GM18519 (cell line): ENCODE results near the gene GRIK1.

Experiments used
- ATAC-seq: cut with Tn5 transposase; IDR thresholded peaks from one replicate; pipeline ENCODE4 v1.9.1; 2021; ENCODE audit warnings: mild to moderate bottlenecking, moderate library complexity; ENCODE audit not compliant: unreplicated experiment, low FRiP score

Gene GRIK1

GRCh38 chr21:29680273-29680672 is 259.5 kb downstream of the GRIK1 start:
- no peak for ATAC-seq

DNA sequence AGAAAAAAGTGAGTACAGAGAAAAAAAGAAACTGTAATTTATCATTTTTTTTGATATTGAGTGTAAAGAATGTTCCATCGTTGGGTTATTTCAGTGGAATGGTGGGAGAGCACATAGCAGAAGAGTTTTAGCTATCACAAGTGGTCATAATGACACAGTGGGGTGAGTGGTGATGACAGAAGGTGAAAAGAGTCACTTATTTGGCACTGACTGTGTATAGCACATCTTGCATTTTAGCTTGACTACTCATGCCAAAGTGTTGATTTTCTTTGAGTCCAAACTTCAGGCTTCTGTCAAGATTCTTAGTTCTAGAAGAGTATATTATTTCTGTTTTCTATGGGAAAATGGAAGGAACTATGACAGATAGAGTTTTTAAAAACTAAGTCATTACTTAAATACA is 261.2 kb downstream of the GRIK1 start:
- ATAC-seq = no peak

- ATAC-seq = peak; percentile 79
Measured at GRCh38 chr21:29677326-29677725, 262.5 kb downstream of the GRIK1 start.

DNA sequence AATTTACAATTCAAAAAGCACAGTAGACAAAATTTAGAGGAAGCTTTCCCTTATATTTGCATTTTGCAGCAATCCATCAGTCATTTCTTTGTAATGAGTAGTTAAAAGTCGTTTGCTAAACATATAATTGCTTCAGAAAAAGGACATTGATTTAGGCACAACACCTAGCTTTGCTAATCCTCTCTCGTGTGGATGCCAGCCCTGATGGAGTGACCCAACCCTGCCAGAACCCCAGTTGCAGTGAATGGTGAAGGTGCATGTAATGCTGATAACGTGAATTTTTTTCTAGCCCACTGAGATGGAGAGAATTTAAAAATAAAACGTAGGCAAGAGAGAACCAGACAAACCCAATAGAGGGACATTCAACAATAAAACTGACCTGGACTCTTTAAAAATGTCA is 263.4 kb downstream of the GRIK1 start:
- ATAC-seq = no peak

- ATAC-seq = no peak
Measured at GRCh38 chr21:29675451-29675850, 264.3 kb downstream of the GRIK1 start.

DNA sequence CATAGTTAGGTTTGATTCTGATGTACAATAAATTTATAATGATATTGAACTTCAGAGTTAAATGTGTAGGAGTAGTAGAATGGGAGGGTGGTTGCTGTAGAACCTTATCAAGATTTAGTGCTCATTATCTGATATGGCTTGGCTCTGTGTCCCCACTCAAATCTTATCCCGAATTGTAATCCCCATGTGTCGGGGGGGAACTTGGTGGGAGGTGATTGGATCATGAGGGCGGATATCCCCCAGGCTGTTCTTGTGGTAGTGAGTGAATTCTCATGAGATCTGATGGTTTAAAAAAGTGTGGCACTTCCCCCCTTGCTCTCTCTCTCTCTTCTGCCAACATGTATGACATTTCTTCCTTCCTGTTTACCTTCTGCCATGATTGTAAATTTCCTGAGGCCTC is 265.5 kb downstream of the GRIK1 start:
- no peak for ATAC-seq

GRCh38 chr21:29673096-29673610 is 266.6 kb downstream of the GRIK1 start:
- ATAC-seq = no peak

DNA sequence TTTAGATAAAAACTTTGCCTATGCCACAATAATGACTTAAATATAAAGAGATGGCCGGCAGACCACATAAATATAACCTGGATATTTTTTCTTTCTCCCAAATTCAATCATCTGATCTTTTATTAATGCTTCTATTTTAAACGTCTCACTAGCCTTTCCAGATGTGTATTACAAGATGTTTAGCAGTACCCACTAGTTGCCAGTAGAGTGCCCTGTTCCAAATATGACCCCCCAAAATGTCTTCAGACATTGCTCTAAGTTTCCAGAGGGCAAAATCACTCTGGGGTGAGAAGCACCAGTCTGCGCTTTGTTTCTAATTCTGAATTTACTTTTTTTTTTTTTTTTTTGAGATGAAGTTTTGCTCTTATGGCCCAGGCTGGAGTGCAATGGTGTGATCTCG is 268.1 kb downstream of the GRIK1 start:
- no peak for ATAC-seq

GRCh38 chr21:29670228-29670627 is 269.6 kb downstream of the GRIK1 start:
- ATAC-seq = no peak

DNA sequence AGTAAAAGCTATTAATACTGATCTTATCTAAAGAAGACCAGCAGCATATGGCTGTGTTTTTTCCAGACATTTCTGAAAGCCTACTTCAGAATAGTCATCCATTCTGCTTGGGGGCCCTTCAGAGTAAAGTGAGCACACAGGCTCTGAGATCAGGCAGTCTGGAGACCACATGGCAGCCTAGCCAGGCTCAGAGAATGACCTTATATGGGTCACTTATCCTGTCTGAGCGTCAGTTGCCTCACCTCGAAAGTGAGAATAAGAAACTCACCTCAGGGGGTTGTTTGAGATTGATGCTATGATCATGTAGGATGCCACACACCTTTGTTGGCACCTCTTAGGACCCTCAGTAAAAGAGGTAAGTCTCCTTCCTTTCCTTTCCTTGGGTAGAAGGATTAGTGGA is 270.4 kb downstream of the GRIK1 start:
- peak; percentile 83 for ATAC-seq

GRCh38 chr21:29667651-29668050 is 272.1 kb downstream of the GRIK1 start:
- ATAC-seq = no peak

GRCh38 chr21:29664615-29665014 is 275.2 kb downstream of the GRIK1 start:
- no peak for ATAC-seq

GRCh38 chr21:29661672-29662442 is 277.9 kb downstream of the GRIK1 start:
- no peak for ATAC-seq

GRCh38 chr21:29660047-29660720 is 279.6 kb downstream of the GRIK1 start:
- no peak for ATAC-seq

DNA sequence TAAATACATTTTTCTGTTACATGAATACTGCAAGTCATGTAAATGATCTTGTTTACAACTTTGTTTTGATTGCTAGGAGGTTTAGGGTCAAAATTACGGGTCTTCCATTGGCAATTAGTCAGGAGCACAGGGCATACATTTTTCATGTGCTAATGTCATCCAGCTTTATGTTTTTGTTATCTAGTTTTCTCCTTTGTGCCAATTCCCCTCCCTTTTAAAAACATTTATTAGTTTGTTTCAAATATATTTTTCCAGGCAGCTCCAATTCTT is 280.9 kb downstream of the GRIK1 start:
- no peak for ATAC-seq

DNA sequence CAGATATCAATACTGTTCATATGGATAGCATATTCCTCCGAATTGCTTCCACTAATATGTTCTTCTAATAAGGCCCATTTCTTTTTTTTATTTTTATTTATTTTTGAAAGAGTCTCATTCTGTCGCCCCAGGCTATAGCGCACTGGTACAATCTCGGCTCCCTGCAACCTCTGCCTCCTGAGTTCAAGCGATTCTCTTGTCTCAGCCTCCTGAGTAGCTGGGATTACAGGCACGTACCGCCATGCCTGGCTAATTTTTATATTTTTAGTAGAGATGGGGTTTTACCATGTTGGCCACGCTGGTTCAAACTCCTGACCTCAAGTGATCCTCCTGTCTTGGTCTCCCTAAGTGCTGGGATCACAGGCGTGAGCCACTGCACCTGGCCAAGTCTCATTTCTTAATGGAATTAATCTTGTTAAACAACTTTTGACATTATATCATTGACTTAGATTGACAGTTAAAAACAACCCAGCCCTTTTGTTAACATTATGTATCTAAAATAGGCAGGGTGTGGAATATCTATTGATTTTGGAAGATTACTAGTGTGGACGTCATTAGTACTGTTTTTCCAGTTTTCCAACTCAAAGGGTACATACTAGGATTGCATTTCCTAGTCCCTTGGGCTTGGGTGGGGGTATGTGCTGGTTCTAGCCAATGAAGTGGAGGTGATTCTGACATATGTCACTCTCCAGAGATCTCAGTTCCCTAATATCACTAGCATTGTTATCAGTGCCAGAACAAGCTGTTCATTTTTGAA is 281.4 kb downstream of the GRIK1 start:
- ATAC-seq = no peak

GRCh38 chr21:29657240-29657989 is 282.4 kb downstream of the GRIK1 start:
- ATAC-seq = no peak

DNA sequence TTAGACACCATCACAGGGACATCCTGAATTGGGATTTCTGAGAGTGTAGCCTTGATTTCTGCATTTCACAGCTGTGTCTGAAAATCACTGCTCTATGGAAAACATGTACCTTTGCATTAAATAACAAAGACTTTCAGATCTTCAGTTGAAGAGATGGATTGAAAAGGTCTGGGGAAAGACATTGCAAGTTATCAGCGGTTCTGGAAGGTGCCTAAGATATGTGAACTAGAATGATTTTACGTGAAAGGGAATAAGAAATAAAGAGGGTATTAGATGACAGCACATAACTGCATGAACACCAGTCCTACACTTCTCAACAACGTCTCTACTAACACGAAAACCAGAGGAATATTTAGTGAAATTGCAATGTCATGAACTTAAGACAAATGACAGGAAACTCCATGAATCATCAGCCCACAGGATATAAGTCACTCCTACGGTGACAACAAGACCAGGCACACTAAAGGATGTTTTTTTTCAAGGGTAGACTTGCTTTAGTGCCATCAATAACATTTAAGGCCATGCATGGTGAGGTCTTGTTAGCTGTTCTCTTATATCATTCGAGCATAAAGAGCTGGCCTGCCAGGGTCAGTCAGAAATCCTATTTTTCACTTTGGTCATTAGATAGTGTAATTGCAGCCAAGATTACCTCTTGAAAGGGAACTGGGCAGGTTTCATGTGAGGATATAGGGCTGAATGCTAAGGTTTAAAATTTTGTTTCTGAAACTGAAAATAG is 283.1 kb downstream of the GRIK1 start:
- no peak for ATAC-seq

DNA sequence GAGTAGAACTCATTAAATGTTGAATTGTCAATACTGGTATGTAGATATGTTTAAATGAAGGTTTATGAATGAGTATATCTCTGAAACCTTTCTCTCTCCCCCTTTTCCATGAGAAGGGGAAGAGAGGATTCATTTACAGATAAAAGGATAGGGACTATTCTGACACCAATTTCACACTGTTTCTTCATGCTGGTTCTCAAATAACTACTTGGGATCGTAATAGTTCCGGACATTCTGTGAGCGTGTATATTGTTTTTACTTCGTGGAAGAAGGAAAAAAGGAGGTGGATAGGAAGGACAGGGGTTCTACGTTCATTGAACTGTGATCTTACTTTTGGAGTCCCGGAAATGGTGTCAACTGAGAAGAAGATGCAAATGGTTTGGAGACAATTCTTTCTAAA is 284.2 kb downstream of the GRIK1 start:
- no peak for ATAC-seq

DNA sequence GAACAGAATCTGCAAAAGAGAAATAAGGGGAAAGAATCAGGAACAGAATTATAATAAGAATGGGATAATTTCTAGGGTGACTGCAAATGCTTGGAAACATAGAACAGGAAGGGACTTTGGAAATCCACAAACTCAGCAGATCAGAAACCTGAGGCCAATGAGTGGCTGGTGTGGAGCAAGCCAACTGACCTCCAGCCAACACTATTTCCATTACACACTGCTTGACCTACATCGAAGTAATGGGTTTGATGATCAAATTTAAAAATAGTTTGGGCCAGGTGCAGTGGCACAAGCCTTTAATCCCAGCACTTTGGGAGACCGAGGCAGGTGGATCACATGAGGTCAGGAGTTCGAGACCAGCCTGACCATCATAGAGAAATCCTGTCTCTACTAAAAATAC is 284.9 kb downstream of the GRIK1 start:
- no peak for ATAC-seq
